ENCODE data around the gene MED26.

Gene MED26

GRCh38 chr19:16605115-16605514 is 22.9 kb downstream of the MED26 start:
- H3K4me3 ChIP-seq (ENCODE audit: low read length), result no peak overlapping the region
- no peak for DNase-seq (ENCODE audit: low read depth)
- TF ChIP-seq, protein P1, sequence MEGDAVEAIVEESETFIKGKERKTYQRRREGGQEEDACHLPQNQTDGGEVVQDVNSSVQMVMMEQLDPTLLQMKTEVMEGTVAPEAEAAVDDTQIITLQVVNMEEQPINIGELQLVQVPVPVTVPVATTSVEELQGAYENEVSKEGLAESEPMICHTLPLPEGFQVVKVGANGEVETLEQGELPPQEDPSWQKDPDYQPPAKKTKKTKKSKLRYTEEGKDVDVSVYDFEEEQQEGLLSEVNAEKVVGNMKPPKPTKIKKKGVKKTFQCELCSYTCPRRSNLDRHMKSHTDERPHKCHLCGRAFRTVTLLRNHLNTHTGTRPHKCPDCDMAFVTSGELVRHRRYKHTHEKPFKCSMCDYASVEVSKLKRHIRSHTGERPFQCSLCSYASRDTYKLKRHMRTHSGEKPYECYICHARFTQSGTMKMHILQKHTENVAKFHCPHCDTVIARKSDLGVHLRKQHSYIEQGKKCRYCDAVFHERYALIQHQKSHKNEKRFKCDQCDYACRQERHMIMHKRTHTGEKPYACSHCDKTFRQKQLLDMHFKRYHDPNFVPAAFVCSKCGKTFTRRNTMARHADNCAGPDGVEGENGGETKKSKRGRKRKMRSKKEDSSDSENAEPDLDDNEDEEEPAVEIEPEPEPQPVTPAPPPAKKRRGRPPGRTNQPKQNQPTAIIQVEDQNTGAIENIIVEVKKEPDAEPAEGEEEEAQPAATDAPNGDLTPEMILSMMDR (conservative IDR thresholded peaks at IDR 0.05; ENCODE audit: low read depth, low read length), result no peak

- TF ChIP-seq, protein P1 (conservative IDR thresholded peaks at IDR 0.05; ENCODE audit: low read depth, low read length), result no peak
- H3K4me3 ChIP-seq (ENCODE audit: low read length), result no peak overlapping the region
- DNase-seq (ENCODE audit: low read depth), result no peak
These were observed 23.4 kb downstream of the MED26 start for GRCh38 chr19:16604615-16605014.

- TF ChIP-seq, protein P1 (conservative IDR thresholded peaks at IDR 0.05; ENCODE audit: low read depth, low read length), result no peak
- no peak overlapping the region for H3K4me3 ChIP-seq (ENCODE audit: low read length)
- DNase-seq (ENCODE audit: low read depth), result no peak
These were observed 24.9 kb downstream of the MED26 start for GRCh38 chr19:16603090-16603489.

- no peak overlapping the region for H3K4me3 ChIP-seq (ENCODE audit: low read length)
- DNase-seq (ENCODE audit: low read depth), result no peak
- TF ChIP-seq, protein P1 (conservative IDR thresholded peaks at IDR 0.05; ENCODE audit: low read depth, low read length), result no peak
These were observed 26.5 kb downstream of the MED26 start for GRCh38 chr19:16601378-16602052.

- DNase-seq (ENCODE audit: low read depth), result no peak
- H3K4me3 ChIP-seq (ENCODE audit: low read length), result no peak overlapping the region
- TF ChIP-seq, protein P1 (conservative IDR thresholded peaks at IDR 0.05; ENCODE audit: low read depth, low read length), result no peak
These were observed 27.2 kb downstream of the MED26 start for GRCh38 chr19:16600824-16601223.

- no peak overlapping the region for H3K4me3 ChIP-seq (ENCODE audit: low read length)
- no peak for DNase-seq (ENCODE audit: low read depth)
These were observed 28.2 kb downstream of the MED26 start for GRCh38 chr19:16599655-16600346.

More at GRCh38 chr19:16599655-16600346, 28.2 kb downstream of the MED26 start:
- TF ChIP-seq, protein P1 (conservative IDR thresholded peaks at IDR 0.05; ENCODE audit: low read depth, low read length), result no peak

Measured in retinal pigment epithelial cell (primary cell).